ENCODE results near the gene MVK.

GRCh38 chr12:109608270-109608669 lies 34.7 kb downstream of the MVK start:
- TF ChIP-seq POLR2A (IDR thresholded peaks at IDR 0.05; ENCODE audit: low read depth, low read length): no peak
- TF ChIP-seq POLR2AphosphoS5 (IDR thresholded peaks at IDR 0.05; ENCODE audit: low read depth, low read length): no peak

Measured in GM12891 (cell line).